Duodenal mucosa (tissue), 2 donors: ENCODE data around the gene CENPE.

ENCODE experiments used
- H3K27ac ChIP-seq: one replicate; pipeline ENCODE4 v1.7.0; 2013; ENCODE audit warnings: low read depth, low read length
- H3K27me3 ChIP-seq, 2 donors: one replicate each; pipeline ENCODE4 v1.7.0; 2013; ENCODE audit warnings: low read length in 2 of 2, control low read depth in 1 of 2; ENCODE audit not compliant: insufficient read depth in 2 of 2, control insufficient read depth in 1 of 2
- H3K36me3 ChIP-seq, 2 donors: one replicate each; pipeline ENCODE4 v1.7.0; 2013; ENCODE audit warnings: low read length in 2 of 2, control low read depth in 1 of 2; ENCODE audit not compliant: insufficient read depth in 2 of 2, control insufficient read depth in 1 of 2
- H3K4me1 ChIP-seq, 2 donors: one replicate each; pipeline ENCODE4 v1.7.0; 2013; ENCODE audit warnings: low read length in 2 of 2, control low read depth in 1 of 2; ENCODE audit not compliant: insufficient read depth in 2 of 2, control insufficient read depth in 1 of 2
- H3K4me3 ChIP-seq, 2 donors: one replicate each; pipeline ENCODE4 v1.7.0; 2013; ENCODE audit warnings: low read length in 2 of 2, low read depth in 1 of 2
- H3K9ac ChIP-seq, 2 donors: one replicate each; pipeline ENCODE4 v1.7.0; 2013; ENCODE audit warnings: low read length in 2 of 2, low read depth in 1 of 2
- H3K9me3 ChIP-seq, 2 donors: one replicate each; pipeline ENCODE4 v1.7.0; 2013; ENCODE audit warnings: low read length in 2 of 2, control low read depth in 1 of 2; ENCODE audit not compliant: control insufficient read depth in 1 of 2

CENPE gene

GRCh38 chr4:103085555-103086196 lies 112.5 kb downstream of the CENPE start:
- Histone ChIP-seq H3K4me3 (no peak overlapping the region), H3K9me3 (no peaks in the 10 kb centered on the region), H3K27ac (no peak overlapping the region), H3K4me1 (no peaks in the 10 kb centered on the region), H3K36me3 (peaks cover 25 to 64% of the 10 kb centered on the region in 2 donors), H3K27me3 (no peaks in the 10 kb centered on the region), H3K9ac (no peak overlapping the region)

- Histone ChIP-seq H3K36me3 (peaks cover 4 to 17% of the 10 kb centered on the region in 2 donors), H3K9ac (no peak overlapping the region), H3K9me3 (no peaks in the 10 kb centered on the region), H3K27me3 (peaks cover 0 to 6% of the 10 kb centered on the region in 2 donors), H3K4me3 (no peak overlapping the region), H3K4me1 (peaks cover 11 to 14% of the 10 kb centered on the region in 2 donors), H3K27ac (no peak overlapping the region)
Measured at GRCh38 chr4:103079621-103080020, 118.5 kb downstream of the CENPE start.

GRCh38 chr4:103076747-103077347 lies 121.3 kb downstream of the CENPE start, which contains the start of gene SLC9B2:
TSS of gene SLC9B2 (minus strand) at chr4:103076761. CDS start at chr4:103067550, 9,211 bp downstream.
- peaks cover 0 to 6% of the 10 kb centered on the region in 2 donors for H3K27me3 ChIP-seq
- H3K4me3 ChIP-seq = peak within 1 kb of the TSS; percentile 72 to 76
- H3K4me1 ChIP-seq = peaks cover 14 to 20% of the 10 kb centered on the region in 2 donors
- H3K9me3 ChIP-seq = no peaks in the 10 kb centered on the region
- H3K36me3 ChIP-seq = peaks cover 0 to 11% of the 10 kb centered on the region in 2 donors
- peak within 1 kb of the TSS; percentile 68 for H3K27ac ChIP-seq
- peak within 1 kb of the TSS; percentile 55 to 68 for H3K9ac ChIP-seq

- H3K9me3 ChIP-seq = no peaks in the 10 kb centered on the region
- H3K4me3 ChIP-seq = peak overlapping the region; percentile 72 to 76
- H3K27me3 ChIP-seq = peaks cover 0 to 6% of the 10 kb centered on the region in 2 donors
- peaks cover 14 to 20% of the 10 kb centered on the region in 2 donors for H3K4me1 ChIP-seq
- peak overlapping the region; percentile 55 to 68 for H3K9ac ChIP-seq
- H3K27ac ChIP-seq = peak overlapping the region; percentile 68
- peaks cover 0 to 9% of the 10 kb centered on the region in 2 donors for H3K36me3 ChIP-seq
Measured at GRCh38 chr4:103075894-103076746, 122.0 kb downstream of the CENPE start.

GRCh38 chr4:103075435-103075893 lies 122.7 kb downstream of the CENPE start:
- H3K9me3 ChIP-seq = no peaks in the 10 kb centered on the region
- H3K36me3 ChIP-seq = peaks cover 0 to 3% of the 10 kb centered on the region in 2 donors
- peak overlapping the region; percentile 72 to 76 for H3K4me3 ChIP-seq
- H3K27me3 ChIP-seq = peaks cover 0 to 6% of the 10 kb centered on the region in 2 donors
- peaks cover 14 to 20% of the 10 kb centered on the region in 2 donors for H3K4me1 ChIP-seq
- H3K27ac ChIP-seq = no peak overlapping the region
- H3K9ac ChIP-seq = peak overlapping the region; percentile 55 to 68

- peaks cover 14 to 20% of the 10 kb centered on the region in 2 donors for H3K4me1 ChIP-seq
- no peak overlapping the region for H3K9ac ChIP-seq
- peak overlapping the region in 1 of 2 donors; percentile 76 for H3K4me3 ChIP-seq
- no peak overlapping the region for H3K27ac ChIP-seq
- H3K27me3 ChIP-seq = peaks cover 0 to 6% of the 10 kb centered on the region in 2 donors
- peaks cover 0 to 2% of the 10 kb centered on the region in 2 donors for H3K36me3 ChIP-seq
- H3K9me3 ChIP-seq = no peaks in the 10 kb centered on the region
Measured at GRCh38 chr4:103074744-103075434, 123.3 kb downstream of the CENPE start.

- Histone ChIP-seq H3K36me3 (no peaks in the 10 kb centered on the region), H3K4me3 (no peak overlapping the region), H3K9me3 (no peaks in the 10 kb centered on the region), H3K27ac (no peak overlapping the region), H3K4me1 (peaks cover 14 to 20% of the 10 kb centered on the region in 2 donors), H3K27me3 (peaks cover 0 to 6% of the 10 kb centered on the region in 2 donors), H3K9ac (no peak overlapping the region)
Measured at GRCh38 chr4:103073792-103074438, 124.2 kb downstream of the CENPE start.

- no peaks in the 10 kb centered on the region for H3K27me3 ChIP-seq
- H3K4me3 ChIP-seq = no peak overlapping the region
- H3K9me3 ChIP-seq = no peaks in the 10 kb centered on the region
- no peaks in the 10 kb centered on the region for H3K36me3 ChIP-seq
- H3K27ac ChIP-seq = no peak overlapping the region
- no peak overlapping the region for H3K9ac ChIP-seq
- no peaks in the 10 kb centered on the region for H3K4me1 ChIP-seq
Measured at GRCh38 chr4:103067841-103068547, 130.1 kb downstream of the CENPE start.
